Upper lobe of right lung (tissue), 1 donor: ENCODE measurements around the gene MAP3K13. TPM values are rescaled to one million over a fixed set of nuclear protein-coding genes. Genes with fewer than 3 reads are reported as not detected.
A peak's percentile ranks its signal among the peaks of the same experiment; 100 is the strongest.
"Not testable (repeated sequence)": the region's sequence is repeated elsewhere in the genome, so short reads cannot be mapped to it uniquely, and the experiment has no call there.

Experiments
- ATAC-seq: fragments of 200-7000 bp; cut with Tn5 transposase; one replicate; pipeline ENCODE4 v1.9.1; 2020; ENCODE audit warnings: mild to moderate bottlenecking, moderate library complexity
- DNase-seq: peaks from one replicate; pipeline ENCODE4 v3.0.0-alpha.2; 2020
- H3K27ac ChIP-seq: fragments of 200-600 bp; one replicate; pipeline ENCODE4 v1.8.0; 2022
- H3K27me3 ChIP-seq: fragments of 200-600 bp; one replicate; pipeline ENCODE4 v1.8.0; 2022; ENCODE audit warnings: mild to moderate bottlenecking
- H3K36me3 ChIP-seq: fragments of 200-600 bp; one replicate; pipeline ENCODE4 v1.8.0; 2022
- H3K4me1 ChIP-seq: fragments of 200-600 bp; one replicate; pipeline ENCODE4 v1.8.0; 2022
- H3K4me3 ChIP-seq: fragments of 200-600 bp; one replicate; pipeline ENCODE4 v1.8.0; 2022; ENCODE audit warnings: mild to moderate bottlenecking
- H3K9me3 ChIP-seq: fragments of 200-600 bp; one replicate; pipeline ENCODE4 v1.8.0; 2022
- CTCF ChIP-seq: fragments of 200-600 bp; IDR thresholded peaks from one replicate; pipeline ENCODE4 v1.8.0; 2022; ENCODE audit warnings: antibody characterized with exemption
- intact Hi-C: fragments of 100-400 bp; cut with DNase I; formaldehyde crosslinking; loops from one replicate; pipeline ENCODE4 v1.11.0; 2022
- total RNA-seq: library from RNA; stranded (reverse); fragmentation: NEBNext Ultra II Directional; extraction: Animal tissue kit (Norgen Biotek cat#: 25700); gene quantifications from one replicate; pipeline ENCODE4 v1.2.1, GENCODE V29; 2021
- donor health status: DM: no; HTN: yes; CAD: no; lungs with severe emphysema.

MAP3K13 gene
- total RNA-seq, 1 donor from 2014 or later, result 37.6 TPM

DNA sequence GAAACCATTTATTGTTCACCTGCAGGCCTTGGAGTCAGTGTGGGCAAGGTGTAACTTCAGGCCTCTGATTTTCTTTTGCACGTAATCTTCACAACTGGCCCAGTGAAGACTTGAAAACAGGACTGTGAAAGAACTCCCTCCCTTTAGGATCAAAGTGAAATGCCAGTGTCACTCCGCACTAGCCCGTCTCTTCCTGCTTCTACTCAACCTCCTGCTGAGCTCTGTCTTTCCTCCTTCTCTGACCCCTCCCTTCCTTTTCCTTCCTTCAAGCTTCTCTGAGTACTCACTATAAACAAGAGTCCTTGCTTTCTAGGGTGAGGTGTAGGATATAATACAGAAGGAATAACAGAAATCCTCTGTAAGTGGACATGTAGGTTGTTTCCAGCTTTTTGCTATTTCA, 107.4 kb downstream of the MAP3K13 start:
- TF ChIP-seq CTCF, result no peak
- Histone ChIP-seq H3K4me3 (no peak overlapping the region), H3K9me3 (no peaks in the 10 kb centered on the region), H3K27me3 (no peaks in the 10 kb centered on the region), H3K4me1 (no peaks in the 10 kb centered on the region), H3K27ac (no peak overlapping the region), H3K36me3 (peaks cover 26% of the 10 kb centered on the region)
- ATAC-seq (no peak), DNase-seq (no peak)
- intact Hi-C loops, result no loop called here

GRCh38 chr3:185473290-185473815, 110.4 kb downstream of the MAP3K13 start:
- H3K36me3 ChIP-seq, result peaks cover 18% of the 10 kb centered on the region

DNA sequence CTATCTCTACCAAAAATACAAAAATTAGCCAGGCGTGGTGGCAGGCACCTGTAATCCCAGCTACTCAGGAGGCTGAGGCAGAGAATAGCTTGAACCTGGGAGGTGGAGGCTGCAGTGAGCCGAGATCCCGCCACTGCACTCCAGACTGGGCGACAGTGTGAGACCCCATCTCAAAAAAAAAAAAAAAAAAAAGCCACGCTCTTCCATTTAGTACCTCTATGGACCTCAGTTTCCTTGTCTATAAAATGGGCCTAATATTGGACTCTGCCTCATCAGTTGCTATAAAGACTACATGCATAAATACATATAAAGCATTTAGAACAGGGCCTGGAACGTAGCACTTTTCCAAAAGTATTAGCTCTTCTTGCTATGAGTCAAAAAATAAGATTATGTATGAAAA, 112.0 kb downstream of the MAP3K13 start:
- H3K4me3 ChIP-seq, H3K4me1 ChIP-seq, DNase-seq, H3K27me3 ChIP-seq, H3K9me3 ChIP-seq, intact Hi-C loops, ATAC-seq, H3K27ac ChIP-seq: not testable (repeated sequence)
- H3K36me3 ChIP-seq, result peaks cover 27% of the 10 kb centered on the region

More at GRCh38 chr3:185473290-185473815, 110.4 kb downstream of the MAP3K13 start:
- DNase-seq (no peak), ATAC-seq (no peak)
- H3K4me3 ChIP-seq, result no peak overlapping the region
- intact Hi-C loops, result no loop called here
- TF ChIP-seq CTCF, result no peak
- H3K27ac ChIP-seq, result no peak overlapping the region
- H3K9me3 ChIP-seq, result no peaks in the 10 kb centered on the region
- no peaks in the 10 kb centered on the region for H3K27me3 ChIP-seq
- no peaks in the 10 kb centered on the region for H3K4me1 ChIP-seq

- no peak for TF ChIP-seq CTCF
- Histone ChIP-seq H3K27me3 (no peaks in the 10 kb centered on the region), H3K36me3 (peaks cover 51% of the 10 kb centered on the region), H3K4me3 (no peak overlapping the region), H3K27ac (no peak overlapping the region), H3K9me3 (no peaks in the 10 kb centered on the region), H3K4me1 (no peaks in the 10 kb centered on the region)
- intact Hi-C loops, result no loop called here
- ATAC-seq (no peak), DNase-seq (no peak)
These were observed 114.4 kb downstream of the MAP3K13 start for GRCh38 chr3:185477316-185477715.

DNA sequence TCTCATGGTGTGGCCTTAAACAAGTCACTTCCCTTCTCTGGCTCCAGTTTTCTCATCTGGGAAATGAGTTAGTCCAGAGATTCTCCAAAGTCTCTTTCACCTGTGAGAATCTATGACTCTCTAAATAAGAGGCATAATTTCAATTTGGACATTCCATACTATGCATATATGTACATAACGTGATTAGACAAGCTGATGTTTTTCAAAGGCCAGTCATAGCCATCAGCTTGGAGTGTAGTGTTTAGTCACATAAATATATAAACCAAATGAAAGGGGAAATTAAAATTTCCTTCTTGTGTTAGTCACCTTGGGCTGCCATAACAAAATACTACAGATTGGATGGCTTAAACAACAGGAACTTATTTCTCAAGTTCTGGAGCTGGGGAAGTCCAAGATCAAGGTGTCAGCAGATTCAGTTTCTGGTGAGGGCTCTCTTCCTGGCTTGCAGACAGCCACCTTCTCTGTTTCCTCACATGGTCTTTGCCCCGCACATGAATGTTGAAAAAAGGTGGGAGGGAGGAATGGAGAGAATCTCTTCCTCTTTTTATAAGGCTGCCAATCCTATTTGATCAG, 116.5 kb downstream of the MAP3K13 start:
- no peak overlapping the region for H3K27ac ChIP-seq
- no peak for DNase-seq
- no peaks in the 10 kb centered on the region for H3K4me1 ChIP-seq
- intact Hi-C loops, result no loop called here
- TF ChIP-seq CTCF, result no peak
- peak; percentile 41 for ATAC-seq
- H3K27me3 ChIP-seq, result no peaks in the 10 kb centered on the region
- no peak overlapping the region for H3K4me3 ChIP-seq
- peaks cover 45% of the 10 kb centered on the region for H3K36me3 ChIP-seq
- no peaks in the 10 kb centered on the region for H3K9me3 ChIP-seq

DNA sequence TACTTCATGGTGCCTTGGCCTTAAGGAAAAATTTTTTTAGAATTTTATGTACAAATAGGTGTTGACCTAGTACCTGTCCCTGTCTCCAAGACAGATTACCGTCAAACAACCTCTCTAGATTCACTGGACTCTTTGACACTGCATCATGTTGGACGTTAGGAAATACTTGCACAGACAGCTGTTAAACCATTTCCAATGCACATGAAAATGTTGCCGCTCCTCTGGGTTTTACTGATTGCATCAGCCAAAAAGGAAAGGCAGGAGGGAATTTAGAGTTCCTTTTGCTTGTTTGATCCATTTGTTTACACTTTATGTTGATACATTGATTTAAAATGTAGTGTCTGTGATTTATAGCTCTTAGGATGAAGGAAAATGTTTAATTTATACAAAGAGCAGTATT, 121.4 kb downstream of the MAP3K13 start:
- H3K4me3 ChIP-seq, result no peak overlapping the region
- no peaks in the 10 kb centered on the region for H3K27me3 ChIP-seq
- H3K36me3 ChIP-seq, result peaks cover 47% of the 10 kb centered on the region
- H3K4me1 ChIP-seq, result no peaks in the 10 kb centered on the region
- DNase-seq, result no peak
- no peaks in the 10 kb centered on the region for H3K9me3 ChIP-seq
- H3K27ac ChIP-seq, result no peak overlapping the region
- intact Hi-C loops, result no loop called here
- no peak for ATAC-seq
- TF ChIP-seq CTCF, result no peak
